Measurements from ENCODE around the gene SORBS1. TPM values are rescaled to one million over a fixed set of nuclear protein-coding genes. Genes with fewer than 3 reads are reported as not detected.

SORBS1 gene
- total RNA-seq, 1 donor from 2014 or later, result 5.1 TPM

- TF ChIP-seq EZH2 (IDR thresholded peaks at IDR 0.05; ENCODE audit: insufficient read depth, low read length) (no peak), CTCF (IDR thresholded peaks at IDR 0.05; ENCODE audit: insufficient read depth, low read depth, low read length) (no peak)
- Mint-ChIP-seq H3K27ac (ENCODE audit: unreplicated experiment) (no peak overlapping the region), H3K4me3 (ENCODE audit: unreplicated experiment) (no peak overlapping the region)
Measured at GRCh38 chr10:95428701-95429100, 132.5 kb downstream of the SORBS1 start.

GRCh38 chr10:95426482-95426881, 134.7 kb downstream of the SORBS1 start:
- no peak overlapping the region for H3K27ac ChIP-seq (ENCODE audit: low read depth, low read length)
- no peaks in the 10 kb centered on the region for H3K4me1 ChIP-seq (ENCODE audit: insufficient read depth, low read length)
- H2AFZ ChIP-seq (ENCODE audit: low read depth, low read length), result no peak overlapping the region
- H3K9ac ChIP-seq (ENCODE audit: low read length), result no peak overlapping the region
- no peaks in the 10 kb centered on the region for H3K27me3 ChIP-seq (ENCODE audit: insufficient read depth, low read length)
- H3K79me2 ChIP-seq (ENCODE audit: insufficient read depth, low read length), result no peaks in the 10 kb centered on the region
- Mint-ChIP-seq H3K36me3 (ENCODE audit: low read depth, unreplicated experiment) (no peaks in the 10 kb centered on the region), H3K27me3 (ENCODE audit: low read depth, unreplicated experiment) (peaks cover 11% of the 10 kb centered on the region), H3K4me3 (ENCODE audit: unreplicated experiment) (no peak overlapping the region), H3K27ac (ENCODE audit: unreplicated experiment) (no peak overlapping the region), H3K4me1 (ENCODE audit: low read depth, unreplicated experiment) (peaks cover 4% of the 10 kb centered on the region), H3K9me3 (ENCODE audit: unreplicated experiment) (no peaks in the 10 kb centered on the region)
- no peaks in the 10 kb centered on the region for H3K9me3 ChIP-seq (ENCODE audit: insufficient read depth, low read depth, low read length)
- TF ChIP-seq EZH2 (IDR thresholded peaks at IDR 0.05; ENCODE audit: insufficient read depth, low read length), result no peak
- no peak for TF ChIP-seq CTCF (IDR thresholded peaks at IDR 0.05; ENCODE audit: insufficient read depth, low read depth, low read length)
- no peak overlapping the region for H3K4me3 ChIP-seq (ENCODE audit: insufficient read depth, low read depth, low read length)
- no peaks in the 10 kb centered on the region for H3K36me3 ChIP-seq (ENCODE audit: insufficient read depth, low read length)
- H4K20me1 ChIP-seq (ENCODE audit: insufficient read depth, low read length), result no peaks in the 10 kb centered on the region
- no peak overlapping the region for H3K4me2 ChIP-seq (ENCODE audit: low read length)
- DNase-seq (ENCODE audit: low read depth) (no peak), FAIRE-seq (no peak)

More at GRCh38 chr10:95428701-95429100, 132.5 kb downstream of the SORBS1 start:
- Histone ChIP-seq H3K27ac (ENCODE audit: low read depth, low read length) (no peak overlapping the region), H3K79me2 (ENCODE audit: insufficient read depth, low read length) (no peaks in the 10 kb centered on the region), H3K36me3 (ENCODE audit: insufficient read depth, low read length) (no peaks in the 10 kb centered on the region), H3K9ac (ENCODE audit: low read length) (no peak overlapping the region), H3K9me3 (ENCODE audit: insufficient read depth, low read depth, low read length) (no peaks in the 10 kb centered on the region), H2AFZ (ENCODE audit: low read depth, low read length) (no peak overlapping the region), H4K20me1 (ENCODE audit: insufficient read depth, low read length) (no peaks in the 10 kb centered on the region), H3K4me2 (ENCODE audit: low read length) (no peak overlapping the region), H3K4me3 (ENCODE audit: insufficient read depth, low read depth, low read length) (no peak overlapping the region), H3K4me1 (ENCODE audit: insufficient read depth, low read length) (peaks cover 3% of the 10 kb centered on the region), H3K27me3 (ENCODE audit: insufficient read depth, low read length) (no peaks in the 10 kb centered on the region)
- Mint-ChIP-seq H3K27me3 (ENCODE audit: low read depth, unreplicated experiment) (peaks cover 11% of the 10 kb centered on the region), H3K9me3 (ENCODE audit: unreplicated experiment) (no peaks in the 10 kb centered on the region), H3K4me1 (ENCODE audit: low read depth, unreplicated experiment) (peaks cover 23% of the 10 kb centered on the region), H3K36me3 (ENCODE audit: low read depth, unreplicated experiment) (no peaks in the 10 kb centered on the region)
- DNase-seq (ENCODE audit: low read depth) (no peak), FAIRE-seq (no peak)

- Histone ChIP-seq H2AFZ (ENCODE audit: low read depth, low read length) (no peak overlapping the region), H4K20me1 (ENCODE audit: insufficient read depth, low read length) (no peaks in the 10 kb centered on the region), H3K4me3 (ENCODE audit: insufficient read depth, low read depth, low read length) (no peak overlapping the region), H3K36me3 (ENCODE audit: insufficient read depth, low read length) (no peaks in the 10 kb centered on the region), H3K9me3 (ENCODE audit: insufficient read depth, low read depth, low read length) (no peaks in the 10 kb centered on the region), H3K4me1 (ENCODE audit: insufficient read depth, low read length) (no peaks in the 10 kb centered on the region), H3K27me3 (ENCODE audit: insufficient read depth, low read length) (peaks cover under 1% of the 10 kb centered on the region), H3K9ac (ENCODE audit: low read length) (no peak overlapping the region), H3K79me2 (ENCODE audit: insufficient read depth, low read length) (no peaks in the 10 kb centered on the region), H3K27ac (ENCODE audit: low read depth, low read length) (no peak overlapping the region), H3K4me2 (ENCODE audit: low read length) (no peak overlapping the region)
- no peak overlapping the region for H3K27ac Mint-ChIP-seq (ENCODE audit: unreplicated experiment)
- DNase-seq (ENCODE audit: low read depth) (no peak), FAIRE-seq (no peak)
- H3K4me1 Mint-ChIP-seq (ENCODE audit: low read depth, unreplicated experiment), result peaks cover 2% of the 10 kb centered on the region
- H3K9me3 Mint-ChIP-seq (ENCODE audit: unreplicated experiment), result no peaks in the 10 kb centered on the region
- no peak for TF ChIP-seq CTCF (IDR thresholded peaks at IDR 0.05; ENCODE audit: insufficient read depth, low read depth, low read length)
- TF ChIP-seq EZH2 (IDR thresholded peaks at IDR 0.05; ENCODE audit: insufficient read depth, low read length), result no peak
- H3K27me3 Mint-ChIP-seq (ENCODE audit: low read depth, unreplicated experiment), result peaks cover 14% of the 10 kb centered on the region
- H3K36me3 Mint-ChIP-seq (ENCODE audit: low read depth, unreplicated experiment), result no peaks in the 10 kb centered on the region
- no peak overlapping the region for H3K4me3 Mint-ChIP-seq (ENCODE audit: unreplicated experiment)
Measured at GRCh38 chr10:95425592-95426465, 135.3 kb downstream of the SORBS1 start.

All from astrocyte (in vitro differentiated cells and primary cell).